Tibial artery (tissue), 4 donors: ENCODE data around the gene CCDC102A.

Source experiments
- DNase-seq, 2 donors: peaks; one replicate each; pipeline ENCODE4 v3.0.0-alpha.2; 2019
- H3K27ac ChIP-seq, 2 donors: fragments of 200-600 bp; sonication (generic) in 1 of 2; 1 replicate in 1 of 2; 2 replicates in 1 of 2; pipeline ENCODE4 v1.5.1; 2018 to 2019; ENCODE audit warnings: mild to moderate bottlenecking in 1 of 2
- H3K27me3 ChIP-seq, 2 donors: fragments of 200-600 bp; sonication (generic) in 1 of 2; one replicate each; pipeline versions ENCODE4 v1.5.1 to v1.6.0; 2016 to 2019
- H3K36me3 ChIP-seq, 3 donors: fragments of 200-600 bp; sonication (generic) in 2 of 3; one replicate each; pipeline ENCODE4 v1.5.1; 2016 to 2019; ENCODE audit warnings: mild to moderate bottlenecking in 2 of 3
- H3K4me1 ChIP-seq, 4 donors: fragments of 200-600 bp; sonication (generic) in 2 of 4; 1 replicate in 3 of 4; 2 replicates in 1 of 4; pipeline ENCODE4 v1.5.1; 2016 to 2019
- H3K4me3 ChIP-seq, 2 donors: fragments of 200-600 bp; sonication (generic) in 1 of 2; 1 replicate in 1 of 2; 2 replicates in 1 of 2; pipeline ENCODE4 v1.5.1; 2018 to 2019; ENCODE audit warnings: mild to moderate bottlenecking in 2 of 2
- H3K9me3 ChIP-seq, 3 donors: fragments of 200-600 bp; sonication (generic) in 1 of 3; one replicate each; pipeline ENCODE4 v1.5.1; 2016 to 2019
- CTCF ChIP-seq, 2 experiments: fragments of 200-600 bp in 1 of 2; fragments of 450-650 bp in 1 of 2; IDR thresholded peaks; one replicate each; pipeline ENCODE4 v1.5.1; 2017 to 2019; ENCODE audit warnings: antibody characterized with exemption in 2 of 2, mild to moderate bottlenecking in 1 of 2, moderate library complexity in 1 of 2
- intact Hi-C: fragments of 100-400 bp; cut with DNase I; formaldehyde crosslinking; loops from one replicate; pipeline ENCODE4 v1.15.0; 2023; ENCODE audit warnings: low total_unique reads

Gene CCDC102A

GRCh38 chr16:57504491-57504890, 31.9 kb downstream of the CCDC102A start:
- Histone ChIP-seq H3K4me3 (no peak overlapping the region), H3K4me1 (no peaks in the 10 kb centered on the region), H3K36me3 (no peaks in the 10 kb centered on the region), H3K27me3 (peaks cover 0 to 12% of the 10 kb centered on the region in 2 donors), H3K9me3 (no peaks in the 10 kb centered on the region), H3K27ac (no peak overlapping the region)
- TF ChIP-seq CTCF (IDR thresholded peaks at IDR 0.05), result no peak
- no peak for DNase-seq
- intact Hi-C loops, result no loop called here

- Histone ChIP-seq H3K27ac (no peak overlapping the region), H3K9me3 (no peaks in the 10 kb centered on the region), H3K27me3 (peaks cover 0 to 12% of the 10 kb centered on the region in 2 donors), H3K36me3 (no peaks in the 10 kb centered on the region), H3K4me3 (no peak overlapping the region), H3K4me1 (no peaks in the 10 kb centered on the region)
- DNase-seq, result no peak
- TF ChIP-seq CTCF (IDR thresholded peaks at IDR 0.05), result no peak
- intact Hi-C loops, result no loop called here
These were observed 32.4 kb downstream of the CCDC102A start for GRCh38 chr16:57504001-57504400.

- DNase-seq, result no peak
- intact Hi-C loops, result no loop called here
- no peak for TF ChIP-seq CTCF (IDR thresholded peaks at IDR 0.05)
- Histone ChIP-seq H3K27ac (no peak overlapping the region), H3K4me1 (no peaks in the 10 kb centered on the region), H3K9me3 (no peaks in the 10 kb centered on the region), H3K27me3 (peaks cover 0 to 12% of the 10 kb centered on the region in 2 donors), H3K36me3 (no peaks in the 10 kb centered on the region), H3K4me3 (no peak overlapping the region)
These were observed 33.0 kb downstream of the CCDC102A start for GRCh38 chr16:57503366-57503765.

GRCh38 chr16:57502048-57502775, 34.2 kb downstream of the CCDC102A start:
- no peak for TF ChIP-seq CTCF (IDR thresholded peaks at IDR 0.05)

GRCh38 chr16:57501492-57501891, 34.9 kb downstream of the CCDC102A start:
- Histone ChIP-seq H3K27me3 (peaks cover 0 to 2% of the 10 kb centered on the region in 2 donors), H3K4me3 (no peak overlapping the region), H3K4me1 (no peaks in the 10 kb centered on the region), H3K36me3 (no peaks in the 10 kb centered on the region), H3K27ac (no peak overlapping the region), H3K9me3 (no peaks in the 10 kb centered on the region)
- intact Hi-C loops, result no loop called here
- DNase-seq, result no peak
- no peak for TF ChIP-seq CTCF (IDR thresholded peaks at IDR 0.05)

More at GRCh38 chr16:57502048-57502775, 34.2 kb downstream of the CCDC102A start:
- peaks cover 0 to 6% of the 10 kb centered on the region in 2 donors for H3K27me3 ChIP-seq
- intact Hi-C loops, result no loop called here
- no peaks in the 10 kb centered on the region for H3K9me3 ChIP-seq
- H3K4me3 ChIP-seq, result no peak overlapping the region
- no peak for DNase-seq
- H3K36me3 ChIP-seq, result no peaks in the 10 kb centered on the region
- H3K27ac ChIP-seq, result no peak overlapping the region
- H3K4me1 ChIP-seq, result no peaks in the 10 kb centered on the region
